Activated CD8-positive, alpha-beta memory T cell treated with anti-CD3 and anti-CD28 coated beads, Interleukin-2, amount 10 ng/mL, durations not matched to agents 7 days and 5 days (primary cell): Measurements from ENCODE around the gene NLN. TPM values are rescaled to one million over a fixed set of nuclear protein-coding genes. Genes with fewer than 3 reads are reported as not detected.
"Not testable (repeated sequence)": the region's sequence is repeated elsewhere in the genome, so short reads cannot be mapped to it uniquely, and the experiment has no call there.

Source experiments
- ATAC-seq: fragments of 150-1000 bp; cut with Tn5 transposase; one replicate; pipeline ENCODE4 v1.10.0; 2021; ENCODE audit warnings: moderate library complexity
- CTCF ChIA-PET: fragments of 350-600 bp; sonication (Branson Sonifier 250); formaldehyde crosslinking; loops from one replicate; lab custom pipeline; 2021; ENCODE audit warnings: antibody characterized with exemption; lab: Charles Lee
- DNase-seq: peaks from one replicate; pipeline ENCODE4 v3.0.0-alpha.2; 2020
- H3K27ac Mint-ChIP-seq: one replicate; pipeline ENCODE4 v1.8.0; 2021; ENCODE audit warnings: mild to moderate bottlenecking, mixed read lengths
- H3K27me3 Mint-ChIP-seq: one replicate; pipeline ENCODE4 v1.8.0; 2021; ENCODE audit warnings: mixed read lengths
- H3K36me3 Mint-ChIP-seq: one replicate; pipeline ENCODE4 v1.8.0; 2021; ENCODE audit warnings: mild to moderate bottlenecking, mixed read lengths
- H3K4me1 Mint-ChIP-seq: one replicate; pipeline ENCODE4 v1.8.0; 2021; ENCODE audit warnings: mixed read lengths
- H3K4me3 Mint-ChIP-seq: one replicate; pipeline ENCODE4 v1.8.0; 2021; ENCODE audit warnings: mild to moderate bottlenecking, moderate library complexity, mixed read lengths
- H3K9me3 Mint-ChIP-seq: one replicate; pipeline ENCODE4 v1.8.0; 2022; ENCODE audit warnings: low read depth, mixed read lengths
- total RNA-seq, 2 experiments: library from RNA; stranded (reverse); gene quantifications; one replicate each; pipeline ENCODE4 v1.2.3, GENCODE V29; 2021

Gene NLN
- total RNA-seq, 2 experiments from 2014 or later, result 15.8 to 19.6 TPM

GRCh38 chr5:65796269-65796668 is 74.3 kb downstream of the NLN start:
- Mint-ChIP-seq H3K27me3 (no peaks in the 10 kb centered on the region), H3K36me3 (peaks cover 22% of the 10 kb centered on the region), H3K27ac (no peak overlapping the region), H3K9me3 (no peaks in the 10 kb centered on the region), H3K4me3 (no peak overlapping the region), H3K4me1 (peaks cover 11% of the 10 kb centered on the region)
- no peak for DNase-seq
- no peak for ATAC-seq
- CTCF ChIA-PET, result interaction anchor here (1.0 kb wide), 1 partner anchor 17 kb away, joined by 3 read pairs; no protein-coding TSS in a partner anchor

- no peak for DNase-seq
- CTCF ChIA-PET, result interaction anchor here (1.0 kb wide), 1 partner anchor 17 kb away, joined by 3 read pairs; no protein-coding TSS in a partner anchor
- peaks cover 16% of the 10 kb centered on the region for H3K4me1 Mint-ChIP-seq
- H3K36me3 Mint-ChIP-seq, result peaks cover 25% of the 10 kb centered on the region
- no peaks in the 10 kb centered on the region for H3K27me3 Mint-ChIP-seq
- H3K9me3 Mint-ChIP-seq, result peaks cover 4% of the 10 kb centered on the region
- H3K27ac Mint-ChIP-seq, result no peak overlapping the region
- peak; percentile 33 for ATAC-seq
- no peak overlapping the region for H3K4me3 Mint-ChIP-seq
Measured at GRCh38 chr5:65796751-65797316, 74.8 kb downstream of the NLN start.

GRCh38 chr5:65797481-65797880 is 75.5 kb downstream of the NLN start:
- H3K9me3 Mint-ChIP-seq, result peaks cover 4% of the 10 kb centered on the region
- CTCF ChIA-PET, result interaction anchor here (0.6 kb wide), 1 partner anchor 10 kb away, joined by 3 read pairs; no protein-coding TSS in a partner anchor
- H3K27me3 Mint-ChIP-seq, result no peaks in the 10 kb centered on the region
- peaks cover 20% of the 10 kb centered on the region for H3K4me1 Mint-ChIP-seq
- DNase-seq, result no peak
- no peak for ATAC-seq
- H3K4me3 Mint-ChIP-seq, result no peak overlapping the region
- no peak overlapping the region for H3K27ac Mint-ChIP-seq
- peaks cover 29% of the 10 kb centered on the region for H3K36me3 Mint-ChIP-seq

GRCh38 chr5:65799857-65800256 is 77.9 kb downstream of the NLN start:
- Mint-ChIP-seq H3K4me1 (peaks cover 37% of the 10 kb centered on the region), H3K4me3 (no peak overlapping the region), H3K27ac (no peak overlapping the region), H3K36me3 (peaks cover 38% of the 10 kb centered on the region), H3K27me3 (no peaks in the 10 kb centered on the region), H3K9me3 (peaks cover 4% of the 10 kb centered on the region)
- ATAC-seq, result no peak
- CTCF ChIA-PET, result no interaction called here
- no peak for DNase-seq

- Mint-ChIP-seq H3K4me1 (peaks cover 42% of the 10 kb centered on the region), H3K36me3 (peaks cover 46% of the 10 kb centered on the region), H3K9me3 (peaks cover 4% of the 10 kb centered on the region), H3K27me3 (no peaks in the 10 kb centered on the region), H3K4me3 (no peak overlapping the region), H3K27ac (no peak overlapping the region)
- ATAC-seq (no peak), DNase-seq (no peak)
- CTCF ChIA-PET, result interaction anchor here (1.1 kb wide), 1 partner anchor 9 kb away, joined by 3 read pairs; no protein-coding TSS in a partner anchor
Measured at GRCh38 chr5:65800775-65801174, 78.8 kb downstream of the NLN start.

- ATAC-seq, result peak; percentile 29
- Mint-ChIP-seq H3K9me3 (peaks cover 4% of the 10 kb centered on the region), H3K27ac (peak overlapping the region; percentile 84), H3K27me3 (no peaks in the 10 kb centered on the region), H3K4me1 (peaks cover 42% of the 10 kb centered on the region), H3K4me3 (no peak overlapping the region), H3K36me3 (peaks cover 52% of the 10 kb centered on the region)
- no peak for DNase-seq
- CTCF ChIA-PET, result interaction anchor here (1.1 kb wide), 1 partner anchor 10 kb away, joined by 3 read pairs; no protein-coding TSS in a partner anchor
Measured at GRCh38 chr5:65801352-65801783, 79.4 kb downstream of the NLN start.

- DNase-seq, result no peak
- Mint-ChIP-seq H3K36me3 (peaks cover 51% of the 10 kb centered on the region), H3K27me3 (no peaks in the 10 kb centered on the region), H3K4me1 (peaks cover 38% of the 10 kb centered on the region), H3K9me3 (peaks cover 4% of the 10 kb centered on the region), H3K27ac (peak overlapping the region; percentile 84), H3K4me3 (no peak overlapping the region)
- CTCF ChIA-PET, result no interaction called here
- ATAC-seq, result no peak
Measured at GRCh38 chr5:65802080-65802479, 80.1 kb downstream of the NLN start.

- DNase-seq (no peak), ATAC-seq (no peak)
- Mint-ChIP-seq H3K9me3 (peaks cover 4% of the 10 kb centered on the region), H3K27me3 (no peaks in the 10 kb centered on the region), H3K27ac (no peak overlapping the region), H3K36me3 (peaks cover 49% of the 10 kb centered on the region), H3K4me3 (no peak overlapping the region), H3K4me1 (peaks cover 37% of the 10 kb centered on the region)
- CTCF ChIA-PET, result no interaction called here
Measured at GRCh38 chr5:65802820-65803219, 80.8 kb downstream of the NLN start.

GRCh38 chr5:65803699-65804391 is 81.8 kb downstream of the NLN start:
- H3K27ac Mint-ChIP-seq, result peak overlapping the region; percentile 81
- H3K4me1 Mint-ChIP-seq, result peaks cover 37% of the 10 kb centered on the region
- ATAC-seq (peak; percentile 77), DNase-seq (no peak)
- peaks cover 4% of the 10 kb centered on the region for H3K9me3 Mint-ChIP-seq
- H3K27me3 Mint-ChIP-seq, result no peaks in the 10 kb centered on the region
- H3K4me3 Mint-ChIP-seq, result no peak overlapping the region
- peaks cover 45% of the 10 kb centered on the region for H3K36me3 Mint-ChIP-seq
- CTCF ChIA-PET, result interaction anchor here (0.6 to 1.1 kb wide), 3 partner anchors 37 to 245 kb away, joined by 3 to 4 read pairs (median 3); no protein-coding TSS in a partner anchor

GRCh38 chr5:65805089-65805488 is 83.1 kb downstream of the NLN start:
- CTCF ChIA-PET, result interaction anchor here (1.1 kb wide), 1 partner anchor 84 kb away, joined by 3 read pairs; the partner anchor contains the start of genes NLN and SGTB
- ATAC-seq (no peak), DNase-seq (no peak)
- Mint-ChIP-seq H3K4me1 (peaks cover 37% of the 10 kb centered on the region), H3K4me3 (no peak overlapping the region), H3K9me3 (peaks cover 4% of the 10 kb centered on the region), H3K27me3 (no peaks in the 10 kb centered on the region), H3K27ac (no peak overlapping the region), H3K36me3 (peaks cover 54% of the 10 kb centered on the region)

GRCh38 chr5:65807494-65807893 is 85.5 kb downstream of the NLN start:
- H3K4me3 Mint-ChIP-seq, ATAC-seq, DNase-seq, H3K27me3 Mint-ChIP-seq, H3K9me3 Mint-ChIP-seq, H3K27ac Mint-ChIP-seq: not testable (repeated sequence)
- Mint-ChIP-seq H3K4me1 (peaks cover 22% of the 10 kb centered on the region), H3K36me3 (peaks cover 50% of the 10 kb centered on the region)
- CTCF ChIA-PET, result interaction anchor here (0.7 to 0.8 kb wide), 2 partner anchors 10 kb away, joined by 3 to 4 read pairs; no protein-coding TSS in a partner anchor

GRCh38 chr5:65808251-65808741 is 86.3 kb downstream of the NLN start:
- CTCF ChIA-PET, result no interaction called here

GRCh38 chr5:65808818-65809217 is 86.8 kb downstream of the NLN start:
- no peak for ATAC-seq
- Mint-ChIP-seq H3K4me1 (peaks cover 19% of the 10 kb centered on the region), H3K27ac (no peak overlapping the region), H3K27me3 (no peaks in the 10 kb centered on the region), H3K4me3 (no peak overlapping the region), H3K36me3 (peaks cover 52% of the 10 kb centered on the region), H3K9me3 (no peaks in the 10 kb centered on the region)
- CTCF ChIA-PET, result no interaction called here
- no peak for DNase-seq

More at GRCh38 chr5:65808251-65808741, 86.3 kb downstream of the NLN start:
- no peaks in the 10 kb centered on the region for H3K27me3 Mint-ChIP-seq
- H3K9me3 Mint-ChIP-seq, result no peaks in the 10 kb centered on the region
- H3K36me3 Mint-ChIP-seq, result peaks cover 52% of the 10 kb centered on the region
- no peak overlapping the region for H3K27ac Mint-ChIP-seq
- ATAC-seq, result no peak
- no peak for DNase-seq
- H3K4me3 Mint-ChIP-seq, result no peak overlapping the region
- peaks cover 25% of the 10 kb centered on the region for H3K4me1 Mint-ChIP-seq
